Astrocyte (in vitro differentiated cells and primary cell): ENCODE results near the gene FLVCR1. TPM values are rescaled to one million over a fixed set of nuclear protein-coding genes. Genes with fewer than 3 reads are reported as not detected.
"Not testable (repeated sequence)": the region's sequence is repeated elsewhere in the genome, so short reads cannot be mapped to it uniquely, and the experiment has no call there.

ENCODE experiments used
- DNase-seq: peaks from one replicate; pipeline ENCODE4 v3.0.0-alpha.2; 2010; ENCODE audit warnings: low read depth
- FAIRE-seq: peaks from 2 replicates; lab custom pipeline; 2011; peaks lifted over from hg19 to GRCh38; lab: Jason Lieb, UNC
- H2AFZ ChIP-seq: 2 replicates; pipeline ENCODE4 v1.6.0; 2012; ENCODE audit warnings: low read depth, low read length, inconsistent platforms
- H3K27ac ChIP-seq: 2 replicates; pipeline ENCODE4 v1.5.1; 2011; ENCODE audit warnings: low read depth, low read length, inconsistent platforms
- H3K27me3 ChIP-seq: 2 replicates; pipeline ENCODE4 v1.6.0; 2011; ENCODE audit warnings: low read length, inconsistent platforms; ENCODE audit not compliant: insufficient read depth
- H3K36me3 ChIP-seq: 2 replicates; pipeline ENCODE4 v1.5.1; 2011; ENCODE audit warnings: low read length, inconsistent platforms; ENCODE audit not compliant: insufficient read depth
- H3K4me1 ChIP-seq: 2 replicates; pipeline ENCODE4 v1.5.1; 2011; ENCODE audit warnings: low read length, inconsistent platforms; ENCODE audit not compliant: insufficient read depth
- H3K4me2 ChIP-seq: 2 replicates; pipeline ENCODE4 v1.6.0; 2012; ENCODE audit warnings: low read length, inconsistent platforms
- H3K4me3 ChIP-seq: 2 replicates; pipeline ENCODE4 v1.5.1; 2011; ENCODE audit warnings: low read depth, mild to moderate bottlenecking, low read length, inconsistent platforms; ENCODE audit not compliant: insufficient read depth
- H3K79me2 ChIP-seq: 2 replicates; pipeline ENCODE4 v1.6.0; 2012; ENCODE audit warnings: mild to moderate bottlenecking, low read length, inconsistent platforms; ENCODE audit not compliant: insufficient read depth
- H3K9ac ChIP-seq: 2 replicates; pipeline ENCODE4 v1.6.0; 2012; ENCODE audit warnings: mild to moderate bottlenecking, low read length, inconsistent platforms
- H3K9me3 ChIP-seq: 2 replicates; pipeline ENCODE4 v1.5.1; 2012; ENCODE audit warnings: low read depth, mild to moderate bottlenecking, low read length, inconsistent platforms; ENCODE audit not compliant: insufficient read depth
- H4K20me1 ChIP-seq: 2 replicates; pipeline ENCODE4 v1.6.0; 2012; ENCODE audit warnings: low read length, inconsistent platforms; ENCODE audit not compliant: insufficient read depth
- H3K27ac Mint-ChIP-seq: one replicate; pipeline ENCODE4 v1.8.0; 2021; ENCODE audit warnings: mild to moderate bottlenecking, mixed read lengths; ENCODE audit not compliant: unreplicated experiment
- H3K27me3 Mint-ChIP-seq: one replicate; pipeline ENCODE4 v1.8.0; 2021; ENCODE audit warnings: low read depth, mixed read lengths; ENCODE audit not compliant: unreplicated experiment
- H3K36me3 Mint-ChIP-seq: one replicate; pipeline ENCODE4 v1.8.0; 2021; ENCODE audit warnings: low read depth, mixed read lengths; ENCODE audit not compliant: unreplicated experiment
- H3K4me1 Mint-ChIP-seq: one replicate; pipeline ENCODE4 v1.8.0; 2021; ENCODE audit warnings: low read depth, mixed read lengths; ENCODE audit not compliant: unreplicated experiment
- H3K4me3 Mint-ChIP-seq: one replicate; pipeline ENCODE4 v1.8.0; 2021; ENCODE audit warnings: mild to moderate bottlenecking, moderate library complexity, mixed read lengths; ENCODE audit not compliant: unreplicated experiment
- H3K9me3 Mint-ChIP-seq: one replicate; pipeline ENCODE4 v1.8.0; 2021; ENCODE audit warnings: mild to moderate bottlenecking, mixed read lengths; ENCODE audit not compliant: unreplicated experiment
- CTCF ChIP-seq: IDR thresholded peaks from 2 replicates; pipeline ENCODE4 v1.5.1; 2011; ENCODE audit warnings: low read depth, mild to moderate bottlenecking, inconsistent platforms, low read length, moderate library complexity; ENCODE audit not compliant: insufficient read depth
- EZH2 ChIP-seq: IDR thresholded peaks from 2 replicates; pipeline ENCODE4 v1.6.1; 2012; ENCODE audit warnings: mild to moderate bottlenecking, low read length, inconsistent platforms; ENCODE audit not compliant: insufficient read depth
- total RNA-seq: library from RNA; stranded (reverse); gene quantifications from 2 replicates; pipeline ENCODE4 v1.2.1, GENCODE V29; 2021

Gene FLVCR1
- total RNA-seq, 1 donor from 2014 or later: 8.1 TPM

GRCh38 chr1:212827171-212827776 lies 30.8 kb upstream of the FLVCR1 start:
- Mint-ChIP-seq H3K4me3 (no peak overlapping the region), H3K27me3 (no peaks in the 10 kb centered on the region), H3K4me1 (no peaks in the 10 kb centered on the region), H3K27ac (no peak overlapping the region), H3K36me3 (peaks cover 3% of the 10 kb centered on the region), H3K9me3 (peaks cover 21% of the 10 kb centered on the region)
- Histone ChIP-seq H3K9me3 (peaks cover 16% of the 10 kb centered on the region), H3K4me1 (no peaks in the 10 kb centered on the region), H3K27me3 (no peaks in the 10 kb centered on the region), H3K27ac (no peak overlapping the region), H2AFZ (no peak overlapping the region), H3K79me2 (no peaks in the 10 kb centered on the region), H3K36me3 (no peaks in the 10 kb centered on the region), H4K20me1 (no peaks in the 10 kb centered on the region), H3K4me2 (no peak overlapping the region), H3K9ac (no peak overlapping the region), H3K4me3 (no peak overlapping the region)
- DNase-seq (no peak), FAIRE-seq (no peak)
- TF ChIP-seq CTCF: no peak
- TF ChIP-seq EZH2: no peak

GRCh38 chr1:212827831-212828278 lies 30.2 kb upstream of the FLVCR1 start:
- H3K4me2 ChIP-seq: no peak overlapping the region
- no peak for TF ChIP-seq EZH2
- no peak for TF ChIP-seq CTCF
- peaks cover 16% of the 10 kb centered on the region for H3K9me3 ChIP-seq
- Mint-ChIP-seq H3K9me3 (peaks cover 21% of the 10 kb centered on the region), H3K4me3 (no peak overlapping the region), H3K4me1 (no peaks in the 10 kb centered on the region), H3K27me3 (no peaks in the 10 kb centered on the region), H3K36me3 (peaks cover 3% of the 10 kb centered on the region), H3K27ac (no peak overlapping the region)
- H3K4me1 ChIP-seq: no peaks in the 10 kb centered on the region
- H3K27ac ChIP-seq: no peak overlapping the region
- H2AFZ ChIP-seq: no peak overlapping the region
- H4K20me1 ChIP-seq: no peaks in the 10 kb centered on the region
- FAIRE-seq (no peak), DNase-seq (no peak)
- no peaks in the 10 kb centered on the region for H3K36me3 ChIP-seq
- no peak overlapping the region for H3K4me3 ChIP-seq
- no peaks in the 10 kb centered on the region for H3K27me3 ChIP-seq
- no peaks in the 10 kb centered on the region for H3K79me2 ChIP-seq
- no peak overlapping the region for H3K9ac ChIP-seq

- peaks cover 19% of the 10 kb centered on the region for H3K9me3 Mint-ChIP-seq
- no peak overlapping the region for H3K27ac Mint-ChIP-seq
- H3K4me3 Mint-ChIP-seq: no peak overlapping the region
- H3K4me1 ChIP-seq: no peaks in the 10 kb centered on the region
- no peak overlapping the region for H3K9ac ChIP-seq
- H3K36me3 ChIP-seq: no peaks in the 10 kb centered on the region
- H3K36me3 Mint-ChIP-seq: peaks cover 3% of the 10 kb centered on the region
- no peaks in the 10 kb centered on the region for H3K4me1 Mint-ChIP-seq
- H3K4me2 ChIP-seq: no peak overlapping the region
- H3K4me3 ChIP-seq: no peak overlapping the region
- H3K27me3 ChIP-seq: no peaks in the 10 kb centered on the region
- FAIRE-seq (no peak), DNase-seq (no peak)
- H3K9me3 ChIP-seq: peaks cover 16% of the 10 kb centered on the region
- H3K79me2 ChIP-seq: no peaks in the 10 kb centered on the region
- H3K27me3 Mint-ChIP-seq: no peaks in the 10 kb centered on the region
- H3K27ac ChIP-seq: no peak overlapping the region
- no peak for TF ChIP-seq CTCF
- TF ChIP-seq EZH2: no peak
- no peak overlapping the region for H2AFZ ChIP-seq
- H4K20me1 ChIP-seq: no peaks in the 10 kb centered on the region
Observed at GRCh38 chr1:212828395-212828794, 29.7 kb upstream of the FLVCR1 start.

- H3K9me3 ChIP-seq, DNase-seq, H3K27ac Mint-ChIP-seq, H3K4me2 ChIP-seq, H3K4me1 ChIP-seq, H4K20me1 ChIP-seq, H3K4me3 Mint-ChIP-seq, H3K27ac ChIP-seq, H3K79me2 ChIP-seq, H3K4me3 ChIP-seq, H3K9ac ChIP-seq, H3K27me3 ChIP-seq, H3K36me3 ChIP-seq, FAIRE-seq, H3K27me3 Mint-ChIP-seq, H3K9me3 Mint-ChIP-seq, H3K4me1 Mint-ChIP-seq, H3K36me3 Mint-ChIP-seq, H2AFZ ChIP-seq: not testable (repeated sequence)
Observed at GRCh38 chr1:212833211-212834207, 24.6 kb upstream of the FLVCR1 start.
